Osteocyte (in vitro differentiated cells): ENCODE measurements around the gene COA7. TPM values are rescaled to one million over a fixed set of nuclear protein-coding genes. Genes with fewer than 3 reads are reported as not detected.

Experiments used
- DNase-seq: peaks from one replicate; pipeline ENCODE4 v3.0.0; 2021; ENCODE audit warnings: mixed read lengths; ENCODE audit not compliant: unreplicated experiment; ENCODE audit errors: extremely low spot score
- H3K27ac Mint-ChIP-seq: one replicate; pipeline ENCODE4 v1.8.0; 2021; ENCODE audit warnings: mild to moderate bottlenecking, mixed read lengths; ENCODE audit not compliant: unreplicated experiment
- H3K27me3 Mint-ChIP-seq: one replicate; pipeline ENCODE4 v1.8.0; 2021; ENCODE audit warnings: mixed read lengths; ENCODE audit not compliant: unreplicated experiment
- H3K36me3 Mint-ChIP-seq: one replicate; pipeline ENCODE4 v1.8.0; 2021; ENCODE audit warnings: mixed read lengths; ENCODE audit not compliant: unreplicated experiment
- H3K4me1 Mint-ChIP-seq: one replicate; pipeline ENCODE4 v1.8.0; 2021; ENCODE audit warnings: mixed read lengths; ENCODE audit not compliant: unreplicated experiment
- H3K4me3 Mint-ChIP-seq: one replicate; pipeline ENCODE4 v1.8.0; 2021; ENCODE audit warnings: mild to moderate bottlenecking, moderate library complexity, mixed read lengths; ENCODE audit not compliant: unreplicated experiment
- H3K9me3 Mint-ChIP-seq: one replicate; pipeline ENCODE4 v1.8.0; 2021; ENCODE audit warnings: mixed read lengths; ENCODE audit not compliant: unreplicated experiment
- total RNA-seq: library from RNA; stranded (reverse); gene quantifications from 2 replicates; pipeline ENCODE4 v1.2.1, GENCODE V29; 2021
- TF ChIP-seq, protein P1 (sequence below): fragments of 200-600 bp; sonication (generic); IDR thresholded peaks from 2 replicates; pipeline ENCODE4 v1.5.0; 2021; ENCODE audit warnings: antibody characterized with exemption, mild to moderate bottlenecking, moderate library complexity

Gene COA7
- total RNA-seq, 1 donor from 2014 or later = 25.7 TPM

DNA sequence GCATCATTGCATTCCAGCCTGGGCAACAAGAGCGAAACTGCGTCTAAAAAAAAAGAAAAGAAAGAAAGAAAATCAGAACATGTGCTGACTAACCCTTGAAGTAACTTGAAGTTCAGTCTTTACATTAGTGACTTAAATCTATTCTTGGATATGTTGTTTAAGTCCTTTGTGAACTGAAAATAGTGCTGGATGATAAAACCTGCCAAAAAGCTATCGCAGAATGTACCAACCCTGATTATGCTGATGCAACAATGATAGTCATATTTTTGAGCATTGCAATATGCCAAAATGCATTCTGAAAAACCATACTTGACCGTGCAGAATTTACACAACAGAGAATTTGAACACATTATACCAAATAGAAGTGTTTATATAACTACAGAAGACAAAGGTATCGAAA is 34.4 kb downstream of the COA7 start:
- Mint-ChIP-seq H3K27ac (no peak overlapping the region), H3K4me1 (peaks cover 34% of the 10 kb centered on the region), H3K4me3 (no peak overlapping the region), H3K36me3 (no peaks in the 10 kb centered on the region), H3K9me3 (no peaks in the 10 kb centered on the region), H3K27me3 (no peaks in the 10 kb centered on the region)
- TF ChIP-seq, protein P1, sequence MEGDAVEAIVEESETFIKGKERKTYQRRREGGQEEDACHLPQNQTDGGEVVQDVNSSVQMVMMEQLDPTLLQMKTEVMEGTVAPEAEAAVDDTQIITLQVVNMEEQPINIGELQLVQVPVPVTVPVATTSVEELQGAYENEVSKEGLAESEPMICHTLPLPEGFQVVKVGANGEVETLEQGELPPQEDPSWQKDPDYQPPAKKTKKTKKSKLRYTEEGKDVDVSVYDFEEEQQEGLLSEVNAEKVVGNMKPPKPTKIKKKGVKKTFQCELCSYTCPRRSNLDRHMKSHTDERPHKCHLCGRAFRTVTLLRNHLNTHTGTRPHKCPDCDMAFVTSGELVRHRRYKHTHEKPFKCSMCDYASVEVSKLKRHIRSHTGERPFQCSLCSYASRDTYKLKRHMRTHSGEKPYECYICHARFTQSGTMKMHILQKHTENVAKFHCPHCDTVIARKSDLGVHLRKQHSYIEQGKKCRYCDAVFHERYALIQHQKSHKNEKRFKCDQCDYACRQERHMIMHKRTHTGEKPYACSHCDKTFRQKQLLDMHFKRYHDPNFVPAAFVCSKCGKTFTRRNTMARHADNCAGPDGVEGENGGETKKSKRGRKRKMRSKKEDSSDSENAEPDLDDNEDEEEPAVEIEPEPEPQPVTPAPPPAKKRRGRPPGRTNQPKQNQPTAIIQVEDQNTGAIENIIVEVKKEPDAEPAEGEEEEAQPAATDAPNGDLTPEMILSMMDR = no peak
- DNase-seq = no peak

DNA sequence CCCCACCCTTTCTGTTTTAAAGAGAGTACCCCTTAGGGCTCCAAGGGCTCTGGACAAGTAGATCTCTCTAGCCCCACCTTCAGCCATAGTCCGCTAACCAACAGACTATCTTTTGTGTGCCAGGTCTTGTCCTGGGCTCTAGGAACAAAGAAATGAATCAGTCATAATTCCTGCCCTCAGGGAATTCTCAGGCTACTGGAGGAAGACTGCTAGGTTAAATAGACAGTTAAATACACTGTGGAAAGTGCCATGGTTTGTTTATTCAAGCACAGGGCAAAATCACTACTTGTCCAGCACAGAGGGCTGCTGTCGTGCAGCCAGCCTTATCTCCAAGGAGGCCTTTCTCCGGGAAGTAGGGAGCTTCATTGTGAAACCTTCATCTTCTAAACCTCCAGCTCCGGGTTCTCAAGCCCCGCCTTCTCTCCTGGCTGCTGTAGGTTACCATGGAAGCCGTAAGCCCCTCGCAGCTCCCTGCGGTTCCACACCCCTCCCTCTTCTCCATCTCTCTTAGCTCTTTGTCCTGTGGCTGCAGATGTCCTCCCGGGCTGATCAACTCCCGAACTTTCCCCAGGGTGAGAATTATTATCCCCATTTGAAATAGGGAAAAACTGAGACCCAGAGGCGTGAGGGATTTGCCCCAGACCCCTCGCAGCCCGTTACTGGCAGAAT is 35.4 kb downstream of the COA7 start:
- no peaks in the 10 kb centered on the region for H3K27me3 Mint-ChIP-seq
- TF ChIP-seq, protein P1 = peak; percentile 9
- DNase-seq = no peak
- peak overlapping the region; percentile 48 for H3K27ac Mint-ChIP-seq
- no peaks in the 10 kb centered on the region for H3K36me3 Mint-ChIP-seq
- peak overlapping the region; percentile 14 for H3K4me3 Mint-ChIP-seq
- H3K4me1 Mint-ChIP-seq = peaks cover 32% of the 10 kb centered on the region
- H3K9me3 Mint-ChIP-seq = no peaks in the 10 kb centered on the region

DNA sequence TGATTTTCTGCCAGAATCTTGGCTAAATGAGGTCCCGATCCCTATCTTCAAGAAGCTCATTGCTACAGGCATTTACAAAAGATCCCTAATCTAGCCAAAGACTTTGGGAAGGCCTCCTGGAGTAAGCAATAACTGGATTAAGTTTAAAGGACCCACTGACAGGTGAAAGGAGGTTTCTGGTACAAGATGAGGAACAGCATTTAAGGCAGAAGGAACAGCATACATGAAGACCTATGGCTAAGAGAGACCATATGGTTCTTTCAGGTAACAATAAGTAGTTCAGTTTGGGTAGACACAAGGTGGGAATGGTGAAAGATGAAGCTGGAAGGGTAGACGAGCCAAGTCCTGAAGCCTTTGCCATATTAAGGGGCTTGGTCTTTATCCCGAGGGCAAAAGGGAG is 37.3 kb downstream of the COA7 start:
- H3K9me3 Mint-ChIP-seq = no peaks in the 10 kb centered on the region
- DNase-seq = no peak
- H3K27ac Mint-ChIP-seq = no peak overlapping the region
- H3K36me3 Mint-ChIP-seq = no peaks in the 10 kb centered on the region
- H3K27me3 Mint-ChIP-seq = no peaks in the 10 kb centered on the region
- H3K4me1 Mint-ChIP-seq = peaks cover 32% of the 10 kb centered on the region
- no peak overlapping the region for H3K4me3 Mint-ChIP-seq
- TF ChIP-seq, protein P1 = no peak

DNA sequence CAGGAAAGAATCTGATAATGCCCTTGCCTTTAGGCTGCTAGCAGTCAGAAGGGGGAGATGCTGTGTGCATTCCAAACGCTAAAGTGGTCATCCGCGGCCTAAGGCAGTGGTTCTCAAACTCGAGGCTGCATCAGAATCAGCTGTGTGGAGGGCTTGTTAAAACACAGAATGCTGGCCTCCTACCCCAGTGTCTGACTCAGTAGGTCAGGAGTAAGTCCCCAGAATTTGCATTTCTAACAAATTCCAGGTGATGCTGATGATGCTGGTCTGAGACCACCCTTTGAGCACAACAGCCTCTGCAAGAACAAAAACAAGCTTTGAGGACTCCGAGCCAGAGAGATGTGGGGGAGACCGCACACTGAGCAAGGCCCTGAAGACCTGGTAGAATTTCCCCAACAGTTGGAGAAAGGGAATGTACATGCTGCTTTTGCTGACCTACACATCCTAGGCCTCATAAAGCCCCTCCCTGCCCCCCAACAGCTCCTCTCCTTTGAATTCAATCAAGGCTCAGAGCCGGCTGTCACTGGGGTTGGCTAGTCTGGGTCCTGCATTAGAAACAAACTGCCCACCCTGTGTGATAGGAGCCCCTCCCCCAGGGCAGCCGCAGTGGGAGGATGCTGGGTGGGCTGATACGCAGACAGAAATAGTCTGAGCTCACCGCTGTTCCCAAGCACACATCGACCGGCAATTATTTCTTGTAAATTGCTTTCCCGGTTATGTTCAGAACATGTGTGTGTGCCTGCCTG is 38.1 kb downstream of the COA7 start:
- Mint-ChIP-seq H3K4me3 (no peak overlapping the region), H3K4me1 (peaks cover 27% of the 10 kb centered on the region), H3K9me3 (no peaks in the 10 kb centered on the region), H3K27me3 (no peaks in the 10 kb centered on the region), H3K27ac (no peak overlapping the region), H3K36me3 (no peaks in the 10 kb centered on the region)
- TF ChIP-seq, protein P1 = no peak
- no peak for DNase-seq

DNA sequence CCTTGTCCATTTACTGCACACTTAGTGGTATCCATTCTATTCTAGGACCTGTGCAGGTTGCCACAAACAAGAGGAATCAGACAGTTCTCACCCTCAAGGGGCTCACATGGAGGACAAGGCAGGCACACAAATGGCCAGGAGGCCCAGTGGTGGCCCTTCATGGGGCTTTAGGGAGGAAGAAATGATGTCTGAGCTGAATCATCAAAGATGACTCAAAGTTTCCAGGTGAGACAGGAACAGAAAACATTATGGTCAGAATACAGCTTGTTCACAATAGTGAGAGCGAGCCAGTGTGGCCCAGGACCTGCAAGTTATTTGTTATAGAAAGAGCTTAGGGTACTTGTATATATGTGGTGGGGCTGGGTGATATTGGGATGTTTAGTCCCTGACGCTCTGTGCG is 38.8 kb downstream of the COA7 start:
- TF ChIP-seq, protein P1 = no peak
- no peak for DNase-seq

More for the DNA sequence above, 38.8 kb downstream of the COA7 start:
- Mint-ChIP-seq H3K9me3 (no peaks in the 10 kb centered on the region), H3K27ac (no peak overlapping the region), H3K4me3 (no peak overlapping the region), H3K4me1 (peaks cover 26% of the 10 kb centered on the region), H3K36me3 (no peaks in the 10 kb centered on the region), H3K27me3 (no peaks in the 10 kb centered on the region)
